Heart left ventricle (tissue), 16 donors: ENCODE results near the gene CLCN1. TPM values are rescaled to one million over a fixed set of nuclear protein-coding genes. Genes with fewer than 3 reads are reported as not detected.

Experiments used
- ATAC-seq, 4 donors: fragments of 200-7000 bp; cut with Tn5 transposase; one replicate each; pipeline ENCODE4 v1.9.1; 2020 to 2022; ENCODE audit warnings: moderate library complexity in 4 of 4, mild to moderate bottlenecking in 3 of 4, moderate number of reproducible peaks in 1 of 4
- DNase-seq, 5 donors: peaks; one replicate each; pipeline ENCODE4 v3.0.0-alpha.2; 2020
- H3K27ac ChIP-seq, 12 donors: fragments of 200-600 bp; sonication (generic) in 4 of 12; one replicate each; pipeline versions ENCODE4 v1.5.0 to v1.8.0; 2016 to 2022; ENCODE audit warnings: mild to moderate bottlenecking in 2 of 12
- H3K27me3 ChIP-seq, 9 donors: fragments of 200-600 bp; sonication (generic) in 2 of 9; one replicate each; pipeline versions ENCODE4 v1.5.1 to v1.8.0; 2016 to 2022; ENCODE audit warnings: mild to moderate bottlenecking in 3 of 9
- H3K36me3 ChIP-seq, 9 donors: fragments of 200-600 bp; sonication (generic) in 2 of 9; one replicate each; pipeline versions ENCODE4 v1.5.0 to v1.8.0; 2018 to 2022; ENCODE audit warnings: mild to moderate bottlenecking in 2 of 9
- H3K4me1 ChIP-seq, 12 donors: fragments of 200-600 bp; sonication (generic) in 4 of 12; one replicate each; pipeline versions ENCODE4 v1.5.0 to v1.8.0; 2016 to 2022; ENCODE audit warnings: mild to moderate bottlenecking in 3 of 12
- H3K4me3 ChIP-seq, 12 donors: fragments of 200-600 bp; sonication (generic) in 4 of 12; one replicate each; pipeline versions ENCODE4 v1.5.0 to v1.8.0; 2017 to 2022; ENCODE audit warnings: mild to moderate bottlenecking in 9 of 12, moderate library complexity in 4 of 12
- H3K9me3 ChIP-seq, 12 donors: fragments of 200-600 bp; sonication (generic) in 4 of 12; one replicate each; pipeline versions ENCODE4 v1.5.0 to v1.8.0; 2016 to 2022; ENCODE audit warnings: mild to moderate bottlenecking in 1 of 12
- CTCF ChIP-seq, 12 donors: fragments of 200-600 bp; sonication (generic) in 4 of 12; IDR thresholded peaks; one replicate each; pipeline versions ENCODE4 v1.5.0 to v1.8.0; 2018 to 2022; ENCODE audit warnings: antibody characterized with exemption in 12 of 12, mild to moderate bottlenecking in 5 of 12
- POLR2A ChIP-seq, 2 donors: fragments of 450-650 bp; IDR thresholded peaks; one replicate each; pipeline ENCODE4 v1.6.1; 2017; ENCODE audit warnings: antibody characterized with exemption in 2 of 2, mild to moderate bottlenecking in 2 of 2, moderate library complexity in 2 of 2
- WGBS, 4 donors: extraction: QIAGEN DNeasy Blood & Tissue Kit in 2 of 4; methylation state at CpG; one replicate each; pipeline versions ENCODE4 v1.1.5 to v1.1.7; 2013 to 2018; 5-methylcytosine and 5-hydroxymethylcytosine counted together
- intact Hi-C, 10 donors: fragments of 100-400 bp; cut with DNase I; formaldehyde crosslinking; loops; one replicate each; pipeline versions ENCODE4 v1.11.1 to v1.14.2; 2022
- microRNA-seq, 4 donors: library from miRNA; unstranded; fragments of <30 nt; microRNA quantifications; one replicate each; pipeline versions ENCODE4 to v1.2.0, GENCODE V29; 2017 to 2020
- polyA plus RNA-seq, 2 donors: library from polyadenylated mRNA; stranded (reverse); fragments of 200-250 nt; gene quantifications; one replicate each; pipeline ENCODE4 v1.2.3, GENCODE V29; 2013
- total RNA-seq, 9 donors: library from RNA; depleted of rRNA in 2 of 9; stranded (reverse); fragments of >200 nt in 2 of 9; fragmentation: NEBNext Ultra II Directional in 3 of 9; extraction: Animal tissue kit (Norgen Biotek cat#: 25700) in 3 of 9; gene quantifications; one replicate each; pipeline versions ENCODE4 v1.1.0 to v1.2.4, GENCODE V29; 2016 to 2023
- donor health status: ischemic (EF 13 %, LVEDD 7.1; RV severe dilation, severe dysfunction).
- donor health status: healthy with polysubstance abuse.
- donor health status: DM: no; HTN: yes; CAD: no.
- donor health status: DM: no; HTN: no; CAD: no.
- donor health status: ischemic (EF 25% LVEDD 6.9; RV normal size, moderate dysfunction).
- donor health status: ischemic (EF 25% LVEDD 5.7; RV mildly dilated, moderate dysfunction).
- donor health status: healthy.
- donor health status: DM: yes; HTN: yes; CAD: no.
- donor health status: ischemic (EF 35%, LVEDD 5.7; RV mildly dilated, moderate dysfunction).
- donor health status: nonischemic (EF 11% LVEDD 7.7; RV severe dilation, severe dysfunction).
- donor health status: DM: yes; HTN: yes; CAD: no.
- donor health status: PGD.
- donor health status: ischemic (EF 29% LVEDD 5.4; RV normal size, mild dysfunction).
- donor health status: nonischemic (EF 23%, LVEDD 6.1; RV moderate dilation, normal function).

CLCN1 gene
- total and polyA plus RNA-seq, 11 donors = 0.03 to 1.4 TPM; not detected in 9

- no peak overlapping the region for H3K27ac ChIP-seq
- peaks cover 0 to 21% (median 16%) of the 10 kb centered on the region in 12 donors for H3K4me1 ChIP-seq
- TF ChIP-seq CTCF (IDR thresholded peaks at IDR 0.05) (no peak), POLR2A (IDR thresholded peaks at IDR 0.05) (no peak)
- no peaks in the 10 kb centered on the region for H3K27me3 ChIP-seq
- ATAC-seq (no peak), DNase-seq (peak in 1 of 5 donors; percentile 48)
- intact Hi-C loops = no loop called here
- WGBS, 4 donors = 89 to 95% (median 92%) methylated on average over 18 to 20 of the region's 20 CpGs
- no peaks in the 10 kb centered on the region for H3K36me3 ChIP-seq
- no peak overlapping the region for H3K4me3 ChIP-seq
- H3K9me3 ChIP-seq = no peaks in the 10 kb centered on the region
Measured at GRCh38 chr7:143399642-143400041, 83.7 kb downstream of the CLCN1 start.

DNA sequence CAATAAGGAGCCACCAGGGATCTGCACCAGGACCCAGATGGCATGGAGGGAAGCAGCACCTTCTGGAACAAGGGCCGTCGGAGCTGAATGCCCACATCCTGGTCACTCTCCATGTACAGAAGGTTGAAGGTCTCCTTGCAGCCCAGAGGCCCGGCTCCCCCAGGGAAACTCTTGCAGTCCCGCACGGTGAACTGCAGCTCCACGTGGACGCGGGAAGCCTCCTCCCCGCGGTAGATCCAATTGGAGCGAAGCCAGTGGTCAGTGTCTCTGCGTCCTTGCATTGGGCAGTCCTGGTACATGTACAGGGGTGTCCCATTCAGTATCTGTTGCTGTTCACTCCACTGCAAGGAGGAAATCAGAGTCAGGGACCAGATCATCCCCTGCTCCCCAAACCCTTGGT, 85.4 kb downstream of the CLCN1 start:
- no peak for ATAC-seq
- TF ChIP-seq CTCF (IDR thresholded peaks at IDR 0.05) (no peak), POLR2A (IDR thresholded peaks at IDR 0.05) (no peak)
- H3K27me3 ChIP-seq = no peaks in the 10 kb centered on the region
- no peaks in the 10 kb centered on the region for H3K9me3 ChIP-seq
- no peak for DNase-seq
- intact Hi-C loops = no loop called here
- H3K27ac ChIP-seq = no peak overlapping the region
- no peak overlapping the region for H3K4me3 ChIP-seq
- peaks cover 0 to 13% (median 3%) of the 10 kb centered on the region in 12 donors for H3K4me1 ChIP-seq
- WGBS, 4 donors = 87 to 95% (median 91%) methylated on average over 11 to 12 of the region's 12 CpGs
- H3K36me3 ChIP-seq = no peaks in the 10 kb centered on the region

Small RNA genes within 50 kb of the gene (microRNA-seq; reads per million reads assigned to microRNA genes)
- 0 to 0.21 (median 0.03) reads per million in 4 donors for gene MIR6892

Other genes with a start within 250 kb of the CLCN1 start
- not detected for gene PIP, start 184.0 kb upstream of the CLCN1 start, total RNA-seq
- gene PIP, start 184.0 kb upstream of the CLCN1 start, polyA plus RNA-seq = not detected
- gene TAS2R39, start 132.7 kb upstream of the CLCN1 start, total RNA-seq = not detected
- not detected for gene TAS2R39, start 132.7 kb upstream of the CLCN1 start, polyA plus RNA-seq
- gene TAS2R40, start 94.1 kb upstream of the CLCN1 start, total RNA-seq = not detected
- gene TAS2R40, start 94.1 kb upstream of the CLCN1 start, polyA plus RNA-seq = not detected
- 100 to 1,000 TPM; 174 to 349 (median 281) TPM for gene GSTK1, start 52.7 kb upstream of the CLCN1 start, total RNA-seq
- gene GSTK1, start 52.7 kb upstream of the CLCN1 start, polyA plus RNA-seq = 100 to 1,000 TPM; 123 to 274 TPM
- gene TMEM139, start 31.2 kb upstream of the CLCN1 start, total RNA-seq = 10 to 100 TPM in 5 of 9 donors, 1 to 10 TPM in 4; 4.5 to 18.4 (median 12.1) TPM
- gene TMEM139, start 31.2 kb upstream of the CLCN1 start, polyA plus RNA-seq = 10 to 100 TPM in 1 of 2 donors, 1 to 10 TPM in 1; 4.1 to 23.5 TPM
- gene CASP2, start 27.8 kb upstream of the CLCN1 start, total RNA-seq = 10 to 100 TPM in 6 of 9 donors, 1 to 10 TPM in 3; 7.4 to 18.3 (median 13.8) TPM
- gene CASP2, start 27.8 kb upstream of the CLCN1 start, polyA plus RNA-seq = 1 to 10 TPM; 5.4 to 7.0 TPM
- gene FAM131B, start 46.6 kb downstream of the CLCN1 start, total RNA-seq = under 1 TPM; 0.15 to 0.79 (median 0.42) TPM
- gene FAM131B, start 46.6 kb downstream of the CLCN1 start, polyA plus RNA-seq = under 1 TPM; 0.19 to 0.25 TPM
- gene ZYX, start 65.2 kb downstream of the CLCN1 start, total RNA-seq = 100 to 1,000 TPM in 4 of 9 donors, 10 to 100 TPM in 5; 59.6 to 217 (median 79.4) TPM
- 100 to 1,000 TPM in 1 of 2 donors, 10 to 100 TPM in 1; 55.9 to 156 TPM for gene ZYX, start 65.2 kb downstream of the CLCN1 start, polyA plus RNA-seq
- gene EPHA1, start 92.7 kb downstream of the CLCN1 start, total RNA-seq = under 1 TPM in 3 of 9 donors, not detected in 6; 0.06 to 0.51 (median 0.48) TPM
- gene EPHA1, start 92.7 kb downstream of the CLCN1 start, polyA plus RNA-seq = under 1 TPM in 1 of 2 donors, not detected in 1; 0.04 TPM
- gene TAS2R60, start 127.3 kb downstream of the CLCN1 start, total RNA-seq = not detected
- not detected for gene TAS2R60, start 127.3 kb downstream of the CLCN1 start, polyA plus RNA-seq
- gene TAS2R41, start 161.8 kb downstream of the CLCN1 start, total RNA-seq = not detected
- not detected for gene TAS2R41, start 161.8 kb downstream of the CLCN1 start, polyA plus RNA-seq